ENCODE measurements around the gene GDF3.
A peak's percentile ranks its signal among the peaks of the same experiment; 100 is the strongest.
"Not testable (repeated sequence)": the region's sequence is repeated elsewhere in the genome, so short reads cannot be mapped to it uniquely, and the experiment has no call there.

The GDF3 gene

GRCh38 chr12:7695566-7696197 lies at the start of gene GDF3:
Gene GDF3, minus strand, starts transcription at chr12:7695775. Its CDS starts 47 bp downstream, at chr12:7695728.
- peak in 1 of 58 donors; percentile 1 for DNase-seq

- DNase-seq: no peak
Measured at GRCh38 chr12:7732993-7733392, 37.4 kb upstream of the GDF3 start.

DNA sequence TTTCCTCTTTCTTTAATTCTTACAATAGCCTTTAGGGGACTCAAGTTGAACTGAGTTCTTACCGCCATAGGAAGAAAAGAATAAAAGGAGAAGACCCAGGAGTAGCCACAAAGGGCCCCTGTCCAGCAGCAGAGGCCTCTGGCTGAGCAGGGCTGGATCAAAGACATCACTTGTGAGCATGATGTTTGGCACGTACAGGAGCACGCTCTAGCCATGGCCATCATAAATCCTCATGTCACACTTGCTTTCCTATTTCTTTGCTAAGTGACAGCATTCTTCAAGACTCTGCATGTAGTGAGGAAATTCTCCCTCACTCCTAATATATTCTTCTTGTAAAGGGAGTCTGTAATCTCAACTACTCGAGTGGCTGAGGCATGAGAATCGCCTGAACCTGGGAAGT lies 35.9 kb upstream of the GDF3 start:
- DNase-seq: no peak

DNA sequence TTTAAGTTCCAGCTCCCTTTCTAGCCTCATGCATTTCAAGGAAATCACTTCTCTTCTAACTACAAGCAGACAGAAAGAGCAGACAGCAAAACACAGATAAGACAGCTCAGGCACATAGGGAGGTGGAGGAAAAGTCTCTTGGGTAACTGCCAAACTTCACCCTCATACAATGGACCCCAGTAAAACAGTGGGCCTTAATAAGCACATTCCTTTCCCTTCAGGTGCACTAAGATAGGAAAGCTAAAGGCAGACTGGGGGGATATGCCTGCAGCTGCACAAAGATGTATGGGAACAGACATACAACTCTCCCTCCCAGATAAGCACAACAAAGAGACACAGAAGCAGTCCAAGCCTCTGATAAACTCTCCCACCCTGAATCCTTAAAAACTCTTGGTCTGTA lies 35.4 kb upstream of the GDF3 start:
- not testable (repeated sequence) for DNase-seq

- DNase-seq: no peak
Measured at GRCh38 chr12:7729746-7730145, 34.2 kb upstream of the GDF3 start.

- no peak for DNase-seq
Measured at GRCh38 chr12:7723926-7724325, 28.4 kb upstream of the GDF3 start.

DNA sequence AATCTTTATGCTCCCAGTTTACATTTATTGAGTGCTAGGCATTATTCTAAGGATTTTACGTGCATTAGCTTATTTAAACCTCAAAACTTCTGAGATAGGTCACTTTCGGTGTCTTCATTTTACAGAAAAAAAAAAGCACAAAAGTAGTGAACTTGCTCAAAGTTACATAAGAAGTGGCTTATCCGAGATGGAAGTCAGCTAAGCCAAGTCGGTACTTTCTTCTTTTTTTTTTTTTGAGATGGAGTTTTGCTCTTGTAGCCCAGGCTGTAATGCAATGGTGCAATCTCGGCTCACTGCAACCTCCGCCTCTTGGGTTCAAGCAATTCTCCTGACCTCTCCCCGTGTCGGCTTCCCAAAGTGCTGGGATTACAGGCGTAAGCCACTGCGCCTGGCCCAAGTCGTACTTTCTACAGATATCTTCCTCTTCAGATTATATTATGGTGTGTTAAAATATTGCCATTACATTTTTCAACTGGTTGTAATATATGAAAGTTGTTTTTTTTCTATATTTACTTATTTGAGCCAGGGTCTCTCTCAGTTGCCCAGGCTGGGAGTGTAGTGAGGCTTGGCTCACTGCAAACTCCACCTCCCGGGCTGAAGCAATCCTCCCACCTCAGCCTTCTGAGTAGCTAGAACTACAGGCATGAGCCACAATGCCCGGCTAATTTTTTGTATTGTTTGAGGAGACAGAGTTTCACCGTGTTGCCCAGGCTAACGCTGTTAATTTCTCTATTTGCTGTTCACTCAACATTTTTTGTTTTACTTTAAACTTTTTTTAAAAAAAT lies 24.6 kb upstream of the GDF3 start:
- DNase-seq: no peak

GRCh38 chr12:7716381-7716780 lies 20.8 kb upstream of the GDF3 start:
- DNase-seq: no peak

DNA sequence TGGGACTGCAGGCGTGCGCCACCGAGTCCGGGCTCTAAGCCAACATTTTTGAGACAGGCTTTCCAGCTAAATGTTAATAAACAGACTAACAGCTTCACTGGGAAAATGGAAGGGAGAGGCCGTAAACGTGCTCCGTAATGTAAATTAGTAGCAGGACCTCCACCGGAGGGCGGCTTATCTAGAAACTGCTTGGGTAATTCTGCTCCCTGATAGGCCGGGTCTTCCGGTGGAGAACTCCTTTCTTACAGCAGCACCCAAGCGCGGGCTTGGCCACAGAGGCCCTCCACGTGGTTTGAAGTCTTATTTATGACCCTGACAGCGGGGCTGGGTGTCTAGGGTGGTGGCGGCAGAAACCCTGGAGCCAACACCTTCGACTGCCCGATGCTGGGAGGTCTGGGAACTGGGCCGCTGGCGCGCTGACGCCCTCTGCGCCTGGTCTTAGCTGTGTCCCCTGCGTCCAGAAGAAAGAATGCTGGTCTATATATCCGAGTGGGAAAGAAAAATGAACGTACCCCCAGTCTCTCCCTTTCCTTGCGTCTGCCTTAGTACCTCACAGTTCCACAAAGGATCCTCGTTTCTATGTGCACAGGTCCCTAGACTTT lies 17.4 kb upstream of the GDF3 start:
- DNase-seq: no peak

DNA sequence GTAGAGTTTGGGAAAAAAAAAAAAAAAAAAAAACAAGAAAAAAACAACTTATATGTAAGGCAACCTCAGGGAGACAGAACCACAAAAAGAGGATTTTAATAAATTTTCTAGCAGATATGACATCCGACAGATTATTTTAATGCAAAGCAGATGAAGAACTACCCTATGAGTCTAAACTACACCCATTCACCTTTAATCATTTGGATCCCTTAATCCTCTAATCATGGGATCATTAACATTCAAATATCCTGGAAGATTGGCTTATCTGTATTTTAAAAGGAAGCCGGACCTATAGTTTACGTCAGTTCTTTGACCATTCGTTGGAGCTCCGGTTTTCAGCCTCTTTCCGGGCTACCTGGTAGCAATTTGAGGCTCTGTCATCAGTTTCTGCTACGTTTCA lies 15.6 kb upstream of the GDF3 start, which contains the start of gene DPPA3:
Gene DPPA3 (plus strand): TSS at position 301 of the 400 bp plus-strand sequence. CDS start 138 bp downstream, outside the sequence.
- no peak for DNase-seq

- DNase-seq: no peak
Measured at GRCh38 chr12:7709969-7710675, 14.5 kb upstream of the GDF3 start.

DNA sequence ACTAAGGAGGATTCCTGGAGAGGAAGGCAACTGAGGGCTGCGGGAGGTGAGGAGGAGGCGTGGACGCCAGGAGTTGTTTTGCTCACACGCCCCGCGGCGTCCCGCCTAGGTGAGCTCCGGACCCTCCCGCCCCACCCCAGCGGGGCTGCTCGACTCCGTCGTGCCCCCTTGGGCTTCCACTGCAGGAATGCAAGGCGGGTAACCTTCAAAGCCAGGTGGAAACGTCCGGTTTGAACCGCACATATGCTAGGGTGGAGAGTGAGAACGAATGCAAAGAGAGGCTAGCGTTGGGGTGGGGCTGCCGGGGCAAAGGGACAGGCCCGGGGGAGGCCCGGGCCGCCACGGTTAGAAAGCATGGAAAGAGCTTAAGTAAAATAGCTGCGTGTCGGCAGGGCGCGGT lies 10.3 kb upstream of the GDF3 start:
- DNase-seq: no peak

- peak in 1 of 58 donors; percentile 1 for DNase-seq
Measured at GRCh38 chr12:7695237-7695560, 376 bp downstream of the GDF3 start.

DNA sequence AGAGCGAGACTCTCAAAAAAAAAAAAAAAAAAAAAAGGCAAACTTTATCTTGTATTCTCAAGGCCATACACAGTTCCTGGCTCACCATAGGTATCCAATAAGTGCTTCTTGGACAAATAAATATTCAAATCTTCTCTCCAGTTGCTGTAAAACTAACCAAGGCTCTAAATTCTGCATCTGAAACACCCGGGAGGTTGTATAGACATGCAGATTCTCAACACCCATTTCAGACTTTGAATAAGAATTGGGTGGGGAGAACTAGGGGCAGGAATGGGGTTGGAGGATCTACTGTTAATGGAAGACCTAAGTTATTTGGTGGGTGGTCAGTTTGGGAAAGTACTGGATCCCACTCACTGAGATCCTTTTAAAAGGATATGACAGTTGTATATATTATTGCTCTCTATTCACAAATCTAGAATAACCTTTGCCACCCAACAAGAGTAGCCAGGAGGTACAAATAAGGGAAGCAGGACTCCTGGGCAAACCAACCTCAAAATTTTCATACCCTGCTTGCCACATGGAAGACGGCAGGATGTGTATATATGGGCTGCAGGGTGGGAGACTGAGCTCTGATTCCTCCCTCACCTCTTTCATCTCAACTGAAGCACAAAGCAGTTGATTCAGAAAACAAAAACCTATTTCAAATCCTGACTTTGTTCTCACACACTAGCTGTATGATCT lies 879 bp downstream of the GDF3 start:
- no peak for DNase-seq

- no peak for DNase-seq
Measured at GRCh38 chr12:7693793-7694192, 1.8 kb downstream of the GDF3 start.

DNA sequence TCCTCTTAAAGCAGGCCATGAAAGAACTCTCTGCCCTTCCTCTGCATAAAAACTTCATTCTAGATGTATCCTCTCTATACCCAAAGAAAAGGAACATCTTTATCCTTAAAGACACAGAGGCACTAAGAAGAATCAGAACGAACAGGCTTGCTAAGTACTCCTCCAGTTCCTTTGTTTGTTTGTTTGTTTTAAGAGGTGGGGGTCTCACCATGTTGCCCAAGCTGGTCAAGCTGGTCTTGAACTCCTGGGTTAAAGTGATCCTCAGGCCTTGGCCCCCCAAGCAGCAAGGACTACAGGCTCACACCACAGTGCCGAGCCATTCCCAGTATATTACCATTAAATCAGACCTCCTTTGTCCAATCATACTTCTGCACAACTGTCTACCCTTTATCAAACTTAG lies 14.0 kb downstream of the GDF3 start:
- no peak for DNase-seq

GRCh38 chr12:7679251-7680045 lies 16.1 kb downstream of the GDF3 start:
- no peak for DNase-seq

- DNase-seq: no peak
Measured at GRCh38 chr12:7678744-7679143, 16.8 kb downstream of the GDF3 start.

DNA sequence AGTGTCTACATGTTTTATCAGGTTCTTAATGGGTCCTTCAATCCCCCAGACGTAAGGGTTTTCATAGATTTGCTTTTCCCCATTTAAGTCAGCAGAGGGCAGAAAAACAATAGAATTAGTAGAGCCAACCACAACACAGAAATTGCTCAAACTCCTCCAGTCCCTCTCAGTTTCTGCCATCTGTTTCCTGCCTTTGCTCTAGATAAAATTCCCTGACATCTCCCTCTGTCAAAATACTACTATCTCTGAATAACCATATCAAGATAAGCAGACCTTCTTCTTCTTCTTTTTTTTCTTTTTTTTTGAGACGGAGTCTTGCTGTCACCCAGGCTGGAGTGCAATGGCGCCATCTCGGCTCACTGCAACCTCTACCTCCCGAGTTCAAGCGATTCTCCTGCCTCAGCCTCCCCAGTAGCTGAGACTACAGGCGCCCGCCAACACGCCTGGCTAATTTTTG lies 18.1 kb downstream of the GDF3 start:
- DNase-seq: peak in 1 of 58 donors; percentile 13

GRCh38 chr12:7675455-7675854 lies 20.1 kb downstream of the GDF3 start:
- DNase-seq: not testable (repeated sequence)
